NCI-H187 treated with DMSO at 0.1 percent for 48 hours (cell line): ENCODE measurements around the gene CYP4F22.

ENCODE experiments used
- DNase-seq: peaks from one replicate; lab custom pipeline; 2025; lab: John Stamatoyannopoulos, UW

CYP4F22 gene

DNA sequence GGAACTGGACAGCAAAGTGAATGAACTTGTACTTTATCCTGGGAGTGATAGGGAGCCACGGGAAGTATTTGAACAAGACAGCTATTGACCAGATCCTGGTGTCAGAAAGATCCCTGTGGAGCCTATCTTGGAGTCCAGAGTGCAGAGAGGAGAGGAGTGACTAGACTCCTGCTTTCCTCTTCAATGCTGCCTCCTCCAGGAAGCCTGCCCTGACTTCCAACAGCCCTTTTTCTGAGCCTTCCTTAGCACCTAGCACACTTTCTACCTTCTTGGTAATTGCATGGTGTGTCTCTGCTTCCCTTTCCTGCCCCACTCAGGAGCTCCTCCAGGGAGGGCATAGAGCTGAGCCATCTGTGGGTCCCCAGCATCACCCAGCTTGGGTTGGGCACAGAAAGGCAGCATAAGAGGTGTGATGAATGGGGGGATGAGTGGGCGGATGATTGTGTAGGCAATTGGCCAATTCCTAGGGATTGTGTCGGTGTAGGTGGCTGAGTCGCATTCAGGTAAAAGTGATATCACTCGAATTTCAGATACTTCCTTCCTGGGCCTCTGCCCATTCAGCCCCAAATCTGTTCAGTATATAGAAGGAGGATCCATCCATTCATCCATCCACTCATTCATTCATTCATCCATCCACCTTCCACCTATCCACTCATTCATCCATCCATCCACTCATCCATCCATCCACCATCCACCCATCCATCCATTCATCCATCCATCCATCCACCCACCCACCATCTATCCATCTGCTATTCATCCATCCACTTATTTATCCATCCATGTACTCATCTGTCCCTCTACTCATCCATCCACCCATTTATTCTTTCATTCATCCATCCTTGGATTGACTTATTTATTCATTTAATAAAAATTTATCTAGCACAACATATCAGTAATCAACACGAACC lies 26.9 kb downstream of the CYP4F22 start:
- DNase-seq, result no peak

DNA sequence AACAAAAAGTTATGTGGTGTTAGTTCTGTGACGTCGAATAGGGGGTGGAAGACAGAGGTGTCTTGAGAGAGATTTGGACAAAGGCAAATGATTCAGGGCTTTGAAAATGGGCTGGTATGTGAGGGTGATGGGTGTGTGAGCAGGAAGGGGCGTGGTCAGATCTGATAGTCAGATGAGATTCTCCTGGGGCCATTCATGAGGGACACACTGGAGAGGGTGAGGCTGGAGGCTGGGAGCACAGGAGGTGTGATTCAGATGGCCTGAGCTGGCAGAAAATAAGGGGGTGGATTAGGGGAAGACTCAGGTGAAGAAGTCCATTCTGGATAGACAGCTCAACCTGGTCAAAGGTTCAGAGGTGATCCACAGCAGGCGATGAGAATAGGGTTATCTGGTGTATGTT lies 28.0 kb downstream of the CYP4F22 start:
- no peak for DNase-seq

DNA sequence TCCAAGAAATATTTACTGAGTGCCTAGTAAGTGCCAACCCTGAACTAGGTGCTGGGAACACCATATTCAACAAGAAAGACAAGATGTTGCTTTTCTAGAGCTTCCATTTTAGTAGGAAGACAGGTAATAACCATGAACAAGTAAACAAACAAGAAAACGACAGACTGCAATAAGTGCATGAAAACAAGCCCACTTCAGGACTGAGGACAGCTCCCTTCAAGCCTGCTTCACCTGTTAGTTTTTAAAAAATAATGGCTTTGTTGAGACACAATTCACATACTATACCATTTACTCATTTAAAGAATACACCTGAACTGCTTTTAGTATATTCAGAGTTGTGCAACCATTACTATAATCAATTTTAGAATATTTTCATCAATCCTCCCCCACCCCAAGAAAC lies 30.4 kb downstream of the CYP4F22 start:
- DNase-seq, result no peak

DNA sequence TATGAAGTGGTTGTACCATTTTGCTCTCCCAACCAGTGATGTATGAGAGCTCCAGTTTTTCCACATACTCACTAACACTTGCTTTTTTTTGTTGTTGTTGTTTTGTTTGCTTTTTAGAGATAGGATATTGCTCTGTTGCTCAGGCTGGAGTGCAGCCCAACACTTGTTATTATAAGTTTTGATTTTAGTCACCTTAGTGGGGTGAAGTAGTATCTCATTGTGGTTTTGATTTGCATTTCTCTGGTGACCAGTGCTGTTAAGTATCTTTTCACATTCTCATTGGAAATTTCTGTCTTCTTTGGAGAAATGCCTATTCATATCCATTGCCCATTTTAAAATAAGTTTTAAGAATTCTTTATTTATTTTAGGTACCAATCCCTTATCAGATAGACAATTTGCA lies 31.3 kb downstream of the CYP4F22 start:
- no peak for DNase-seq

DNA sequence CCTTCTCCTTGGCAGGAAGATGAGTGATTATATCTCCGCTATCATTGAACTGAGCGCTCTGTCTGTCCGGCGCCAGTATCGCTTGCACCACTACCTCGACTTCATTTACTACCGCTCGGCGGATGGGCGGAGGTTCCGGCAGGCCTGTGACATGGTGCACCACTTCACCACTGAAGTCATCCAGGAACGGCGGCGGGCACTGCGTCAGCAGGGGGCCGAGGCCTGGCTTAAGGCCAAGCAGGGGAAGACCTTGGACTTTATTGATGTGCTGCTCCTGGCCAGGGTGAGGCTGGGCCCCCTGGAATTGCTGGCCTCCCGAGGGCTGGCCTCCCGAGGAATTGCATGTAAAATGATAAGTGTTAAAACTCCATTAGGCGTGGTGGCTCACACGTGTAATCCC lies 32.1 kb downstream of the CYP4F22 start:
- DNase-seq, result no peak

DNA sequence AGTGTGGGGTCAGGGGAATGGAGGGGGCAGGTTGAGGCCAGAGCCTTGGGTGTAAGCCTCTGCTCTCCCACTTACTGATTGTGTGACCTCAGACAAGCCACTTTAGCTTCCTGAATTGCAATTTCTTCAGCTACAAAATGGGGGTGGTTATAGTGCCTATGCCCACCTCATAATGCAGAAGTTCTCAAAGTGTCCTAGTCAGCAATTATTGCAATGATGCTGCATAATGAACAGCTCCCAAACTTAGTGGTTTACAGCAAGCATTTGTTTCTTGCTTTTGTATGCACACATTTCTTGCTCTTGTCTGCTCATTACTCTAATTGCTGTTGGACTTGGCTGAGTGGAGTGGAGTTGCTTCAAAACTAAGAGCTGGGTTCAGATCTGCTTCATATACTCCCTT lies 36.0 kb downstream of the CYP4F22 start:
- DNase-seq, result no peak

DNA sequence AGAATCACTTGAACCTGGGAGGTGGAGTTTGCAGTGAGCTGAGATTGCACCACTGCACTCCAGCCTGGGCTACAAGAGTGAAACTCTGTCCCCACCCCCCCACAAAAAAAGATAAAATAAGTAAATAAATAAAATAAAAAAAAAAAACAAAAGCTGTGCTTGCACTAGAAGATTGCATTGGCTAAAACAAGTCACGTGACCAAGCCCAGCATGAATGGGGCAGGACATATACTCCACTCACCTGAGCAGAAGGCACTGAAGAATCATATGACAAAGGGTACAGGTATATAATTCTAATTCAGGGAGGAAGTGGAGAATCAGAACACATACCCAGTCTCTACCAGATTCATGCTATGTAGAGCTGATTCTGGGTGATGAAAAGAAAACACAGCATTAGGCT lies 36.6 kb downstream of the CYP4F22 start:
- DNase-seq, result no peak

DNA sequence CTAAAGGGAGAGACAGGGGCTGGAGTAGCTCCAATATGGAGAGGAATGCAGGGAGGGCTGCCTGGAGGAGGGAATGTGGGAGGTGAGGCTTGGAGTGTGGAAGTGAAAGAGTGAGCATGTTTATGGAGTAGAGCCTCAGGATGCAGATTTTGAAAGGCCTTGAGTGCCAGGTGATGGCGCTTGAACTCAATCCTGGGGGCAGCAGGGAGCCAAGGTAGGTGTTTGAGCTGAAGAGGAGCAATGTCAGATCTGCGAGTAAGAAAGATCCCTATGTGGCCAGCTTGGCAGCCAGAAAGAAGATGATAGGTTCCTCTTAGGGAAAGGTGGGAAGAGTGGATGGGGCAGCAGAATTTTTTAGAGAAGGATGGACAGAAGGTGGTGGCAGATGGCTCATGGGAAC lies 40.3 kb downstream of the CYP4F22 start:
- DNase-seq, result no peak

DNA sequence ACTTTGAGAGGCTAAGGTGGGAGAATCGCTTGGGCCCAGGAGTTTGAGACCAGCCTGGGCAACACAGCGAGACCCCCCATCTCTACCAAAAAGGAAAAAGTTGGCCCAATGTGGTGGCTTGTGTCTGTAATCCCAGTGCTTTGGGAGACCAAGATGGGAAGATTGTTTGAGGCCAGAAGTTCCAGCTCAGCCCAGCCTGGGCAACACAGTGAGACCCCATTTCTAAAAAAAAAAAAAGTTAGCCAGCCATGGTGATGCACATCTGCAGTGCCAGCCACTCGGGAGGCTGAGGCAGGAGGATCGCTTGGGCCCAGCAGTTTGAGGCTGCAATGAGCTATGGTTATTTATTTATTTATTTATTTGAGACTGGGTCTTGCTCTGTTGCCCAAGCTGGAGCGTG lies 41.3 kb downstream of the CYP4F22 start:
- DNase-seq, result no peak

DNA sequence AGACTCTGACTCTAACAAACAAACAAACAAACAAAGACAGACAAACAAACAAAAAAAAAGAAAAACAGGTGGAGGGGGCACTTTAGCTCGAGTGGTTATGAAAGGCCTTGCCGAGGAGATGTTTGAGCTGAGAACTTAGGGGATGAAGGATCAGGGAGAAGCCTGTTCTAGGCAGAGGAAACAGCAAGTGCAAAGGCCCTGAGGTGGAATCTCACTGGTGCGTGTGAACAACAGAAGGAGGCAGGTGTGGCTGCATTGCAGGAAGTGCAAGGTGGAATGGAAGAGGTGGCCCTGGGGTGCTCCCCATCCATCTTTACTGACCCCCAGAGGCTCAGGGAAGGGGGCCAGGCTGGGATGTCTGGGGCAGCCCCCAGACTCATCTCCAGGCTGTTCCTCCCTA lies 41.9 kb downstream of the CYP4F22 start:
- DNase-seq, result no peak

DNA sequence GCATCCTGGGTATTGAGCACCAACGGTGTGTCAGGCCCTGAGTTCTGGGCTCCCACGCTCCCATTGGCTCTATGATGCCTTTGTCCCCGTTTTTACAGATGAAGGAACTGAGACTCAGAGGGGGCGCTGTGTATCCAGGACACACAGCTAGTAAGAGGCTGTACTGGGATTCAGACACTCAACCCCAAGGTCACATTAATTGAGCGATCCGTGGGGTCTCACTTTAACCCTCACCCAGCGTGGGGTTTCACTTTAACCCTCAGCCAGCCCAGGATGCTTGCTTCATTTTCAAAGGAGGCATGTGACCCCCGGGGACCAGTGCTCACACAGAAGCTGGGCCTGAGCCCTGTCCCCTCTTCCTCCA lies 42.6 kb downstream of the CYP4F22 start:
- no peak for DNase-seq

DNA sequence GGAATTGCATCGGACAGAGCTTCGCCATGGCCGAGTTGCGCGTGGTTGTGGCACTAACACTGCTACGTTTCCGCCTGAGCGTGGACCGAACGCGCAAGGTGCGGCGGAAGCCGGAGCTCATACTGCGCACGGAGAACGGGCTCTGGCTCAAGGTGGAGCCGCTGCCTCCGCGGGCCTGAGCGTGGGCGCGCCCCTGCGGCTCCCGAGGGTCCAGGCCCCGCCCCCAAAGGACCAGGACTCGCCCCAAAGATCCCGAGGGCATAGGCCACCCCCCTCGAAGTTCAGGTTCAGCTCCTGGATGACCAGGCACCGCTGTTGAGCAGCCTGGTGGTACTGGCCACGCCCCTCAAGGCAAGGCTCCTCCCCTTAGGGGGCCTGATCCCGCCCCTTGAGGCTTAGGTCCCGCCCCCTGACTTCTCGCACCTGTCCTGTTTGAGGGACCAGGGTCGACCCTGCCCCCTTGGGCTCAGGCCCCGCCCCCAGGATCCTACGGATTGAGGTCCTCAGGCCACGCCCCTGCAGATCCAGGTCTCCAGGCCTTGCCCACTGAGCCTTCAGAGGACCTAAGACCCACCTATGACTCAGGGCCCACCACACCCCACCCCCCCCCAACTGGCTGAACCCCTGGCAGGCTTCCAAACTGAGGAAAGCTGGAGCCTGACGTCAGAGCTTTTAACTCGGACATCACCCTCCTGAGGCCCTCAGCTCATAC lies 43.1 kb downstream of the CYP4F22 start:
- DNase-seq, result no peak

DNA sequence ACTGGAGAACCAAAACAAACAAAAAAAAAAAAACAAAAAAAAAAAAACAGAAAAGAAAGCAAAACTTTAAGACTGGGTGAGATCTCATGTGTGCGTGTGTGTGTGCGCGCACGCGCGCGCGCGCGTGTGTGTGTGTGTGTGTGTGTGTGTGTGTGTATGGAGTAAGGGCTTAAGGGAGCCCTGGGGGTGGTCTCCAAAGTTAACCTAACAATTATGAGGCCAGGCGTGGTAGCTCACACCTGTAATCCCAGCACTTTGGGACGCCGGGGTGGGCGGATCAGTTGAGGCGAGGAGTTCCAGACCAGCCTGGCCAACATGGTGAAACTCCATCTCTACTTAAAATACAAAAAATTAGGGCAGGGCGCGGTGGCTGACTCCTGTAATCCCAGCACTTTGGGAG lies 46.7 kb downstream of the CYP4F22 start:
- no peak for DNase-seq

DNA sequence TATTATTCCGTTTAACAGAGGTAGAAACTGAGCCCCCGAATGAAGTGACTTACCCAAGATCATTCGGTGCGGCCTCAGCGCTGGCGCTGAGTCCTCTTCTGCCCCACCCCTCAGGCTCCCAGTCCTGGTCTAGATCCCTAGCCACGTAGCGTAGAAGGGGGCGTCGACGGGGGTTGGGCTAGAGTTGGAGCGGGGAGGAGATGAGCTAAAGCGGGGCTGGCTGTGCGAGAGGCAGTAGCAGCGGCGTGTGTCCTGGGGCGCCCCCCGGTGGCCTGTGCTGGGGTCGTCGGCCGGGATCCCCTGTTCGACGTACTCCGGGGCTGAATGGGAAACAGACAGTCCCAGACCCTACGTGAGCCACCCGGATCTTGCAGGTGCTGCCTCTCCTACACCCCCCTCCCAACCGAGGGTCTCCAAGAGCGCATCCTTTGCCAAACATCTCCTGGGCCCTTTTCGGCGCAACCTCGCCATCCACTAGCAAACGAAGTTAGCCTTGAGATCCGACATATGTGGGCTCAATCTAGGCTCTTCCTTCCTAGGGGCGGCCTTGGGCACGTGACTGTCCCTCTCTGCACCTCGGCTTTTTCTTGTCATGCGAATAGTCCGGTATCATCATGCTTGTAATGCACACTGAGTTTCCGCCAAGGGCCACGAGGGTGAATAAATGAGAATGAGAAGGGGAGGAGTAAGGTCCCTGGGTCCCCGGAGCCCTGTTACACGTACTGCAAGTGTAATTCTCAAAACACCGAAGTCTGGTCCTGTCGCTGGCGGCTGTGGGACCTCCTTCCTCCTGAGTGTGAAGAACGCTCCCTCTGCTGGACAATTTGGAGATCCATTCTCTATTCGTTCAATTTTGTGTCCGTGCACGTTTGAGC lies 47.7 kb downstream of the CYP4F22 start:
- no peak for DNase-seq

DNA sequence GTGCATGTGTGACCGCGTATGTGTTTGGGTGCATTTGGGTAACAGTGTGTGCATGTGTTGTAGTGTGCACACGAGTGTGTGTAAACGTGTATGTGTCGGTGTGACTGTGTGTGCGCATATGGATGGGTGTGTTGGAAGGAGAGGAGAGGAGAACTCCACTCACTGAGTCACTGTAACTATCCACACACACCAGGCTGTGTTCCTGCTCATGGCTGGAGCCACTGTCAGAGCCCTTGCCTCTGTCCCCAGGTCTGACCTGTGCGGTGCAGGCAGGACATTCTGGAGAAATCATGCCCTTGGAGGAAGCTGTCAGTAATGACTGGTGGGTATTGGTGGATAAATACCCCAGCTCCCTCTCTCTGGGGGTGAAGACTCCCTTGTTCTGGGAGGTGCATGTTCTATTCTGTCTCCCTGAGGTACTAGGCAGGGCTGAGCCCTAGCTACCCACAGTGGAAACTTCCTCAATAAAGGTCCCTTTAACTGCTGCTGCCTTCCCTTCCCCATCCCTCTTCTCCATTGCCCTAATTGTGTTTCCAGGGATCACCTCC lies 48.4 kb downstream of the CYP4F22 start:
- no peak for DNase-seq

DNA sequence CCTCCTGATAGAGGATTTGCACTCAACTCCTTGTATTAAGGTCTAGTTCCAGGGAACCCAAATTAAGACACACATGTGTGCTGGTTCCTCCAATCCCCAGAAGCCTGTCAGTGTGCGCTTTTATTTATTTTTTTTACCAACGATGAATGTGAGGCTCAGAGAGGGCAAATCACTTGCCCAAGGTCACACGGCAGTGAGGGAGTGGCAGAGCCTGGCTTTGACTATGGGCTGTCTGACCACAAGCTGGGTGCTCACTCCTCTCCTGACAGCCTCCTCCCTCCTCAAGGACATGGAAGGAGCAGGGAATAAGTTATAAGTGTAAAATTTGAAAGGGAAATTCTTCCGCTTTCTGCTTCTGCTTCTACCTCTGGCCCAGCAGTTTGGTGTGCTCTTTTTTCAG lies 48.9 kb downstream of the CYP4F22 start:
- DNase-seq, result no peak

DNA sequence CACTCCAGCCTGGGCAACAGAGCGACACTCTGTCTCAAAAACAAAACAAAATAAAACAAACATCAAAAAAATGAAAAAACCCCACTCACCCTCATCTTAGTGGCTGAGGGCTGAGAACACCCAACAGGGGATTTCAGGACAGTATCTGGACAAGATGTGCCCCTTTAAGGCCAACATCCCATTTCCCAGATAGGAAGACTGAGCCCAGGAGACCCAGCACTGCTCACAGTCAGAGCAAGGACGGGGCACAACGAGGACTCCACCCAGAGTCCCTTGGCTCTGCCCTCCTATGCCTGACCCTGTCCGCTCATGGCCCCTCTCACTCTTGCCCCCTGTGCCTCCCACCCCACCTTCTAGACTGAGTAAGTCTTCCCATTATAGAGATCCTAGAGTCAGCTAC lies 53.8 kb downstream of the CYP4F22 start:
- DNase-seq, result no peak

DNA sequence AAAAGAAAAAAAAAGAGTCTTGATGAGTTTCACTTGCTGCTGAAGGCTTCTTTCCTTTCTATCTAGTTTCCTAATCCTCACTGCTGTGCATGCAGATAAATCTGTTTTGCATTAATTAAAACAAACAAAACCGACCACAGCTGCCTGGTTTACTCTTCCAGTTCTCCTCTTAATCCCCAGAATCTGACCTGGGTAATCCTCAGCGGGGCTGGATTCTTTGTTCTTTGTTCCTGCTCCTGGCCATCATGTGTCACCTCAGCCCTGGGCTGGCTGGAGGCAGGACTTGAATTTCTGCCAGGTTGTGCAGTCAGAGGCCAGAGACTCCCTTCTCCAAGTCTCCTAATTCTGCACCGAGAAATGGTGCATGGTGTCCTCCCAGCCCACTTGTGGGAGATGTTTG lies 54.5 kb downstream of the CYP4F22 start:
- DNase-seq, result no peak

DNA sequence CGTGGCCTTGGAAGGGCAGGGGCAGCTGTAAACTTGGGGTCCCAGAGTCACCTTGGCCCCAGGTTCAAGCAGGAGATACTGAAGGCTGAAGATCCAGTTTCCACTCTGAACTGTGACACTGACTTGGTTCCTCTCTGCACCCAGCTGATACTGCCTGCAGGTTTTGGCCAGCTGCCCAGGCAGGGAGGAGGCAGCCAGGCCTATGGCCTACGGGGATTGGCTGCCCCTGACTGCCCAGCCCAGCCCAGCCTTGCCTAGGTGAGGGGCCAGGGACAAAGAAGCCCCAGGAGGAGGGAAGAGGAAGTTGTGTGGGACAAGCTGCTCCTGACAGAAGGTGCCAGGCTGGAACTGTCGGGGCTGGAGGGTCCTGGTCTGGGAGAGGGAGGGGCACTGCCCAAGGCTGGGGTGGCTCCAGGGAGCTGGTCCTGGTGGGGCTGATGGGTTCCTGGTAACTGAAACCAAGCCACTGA lies 55.0 kb downstream of the CYP4F22 start:
- DNase-seq, result no peak

DNA sequence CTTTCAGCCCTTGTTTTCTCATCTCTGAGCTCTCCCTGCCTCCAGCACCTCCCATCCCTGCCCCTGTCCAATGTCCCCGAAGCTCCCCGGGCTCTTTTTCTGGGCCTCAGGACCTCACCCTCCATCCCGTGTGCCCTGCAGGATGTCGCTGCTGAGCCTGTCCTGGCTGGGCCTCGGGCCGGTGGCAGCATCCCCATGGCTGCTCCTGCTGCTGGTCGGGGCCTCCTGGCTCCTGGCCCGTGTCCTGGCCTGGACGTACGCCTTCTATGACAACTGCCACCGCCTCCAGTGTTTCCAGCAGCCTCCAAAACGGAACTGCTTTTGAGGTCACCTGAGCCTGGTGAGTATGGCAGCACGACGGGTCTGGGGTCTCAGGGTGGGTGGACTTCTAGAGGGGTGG lies 55.6 kb downstream of the CYP4F22 start:
- no peak for DNase-seq

DNA sequence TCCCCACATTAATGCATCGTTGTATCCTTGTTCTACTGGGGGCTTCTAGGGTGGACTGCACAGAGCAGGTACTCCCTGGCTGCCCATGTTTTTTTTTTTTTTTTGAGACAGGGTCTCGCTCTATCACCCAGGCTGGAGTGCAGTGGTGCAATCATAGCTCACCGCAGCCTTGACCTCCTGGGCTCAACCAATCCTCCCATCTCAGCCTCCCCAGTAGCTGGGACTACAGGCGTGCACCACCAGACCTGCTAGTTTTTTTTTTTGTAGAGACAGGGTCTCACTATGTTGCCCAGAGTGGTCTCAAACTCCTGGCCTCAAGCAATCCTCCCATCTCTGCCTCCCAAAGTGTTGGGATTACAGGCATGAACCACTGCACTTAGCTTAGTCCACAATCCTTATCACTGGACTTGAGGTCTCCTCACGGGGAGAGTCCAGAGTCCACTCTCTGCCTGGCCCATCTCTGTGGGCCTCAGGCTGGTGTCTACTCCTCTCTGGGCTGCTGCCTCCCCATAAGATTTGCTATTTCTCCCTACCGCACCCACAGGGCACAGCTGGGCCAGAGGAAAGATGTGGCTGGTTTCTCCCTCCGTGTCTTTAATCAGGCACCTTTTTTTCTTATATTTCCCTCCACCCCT lies 56.3 kb downstream of the CYP4F22 start:
- DNase-seq, result no peak

DNA sequence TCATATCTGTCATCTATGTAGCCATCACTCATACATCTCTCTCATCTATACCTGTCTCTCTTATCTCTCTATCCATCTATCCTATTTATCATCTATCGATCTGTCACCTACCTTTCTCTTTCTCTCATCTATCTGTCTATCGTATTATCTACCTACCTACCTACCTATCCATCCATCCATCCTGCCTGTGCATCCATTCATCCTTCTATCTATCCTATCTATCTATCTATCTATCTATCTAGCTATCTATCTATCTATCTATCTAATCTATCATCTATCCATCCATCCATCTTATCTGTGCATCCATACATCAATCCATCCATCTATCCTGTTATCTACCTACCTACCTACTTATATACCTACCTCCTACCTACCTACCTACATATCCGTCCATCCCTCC lies 62.1 kb downstream of the CYP4F22 start:
- no peak for DNase-seq
